Esophagus squamous epithelium (tissue), 5 donors: ENCODE data around the gene NKRF. TPM values are rescaled to one million over a fixed set of nuclear protein-coding genes. Genes with fewer than 3 reads are reported as not detected.

Source experiments
- DNase-seq: peaks from one replicate; lab custom pipeline; 2025; lab: John Stamatoyannopoulos, UW
- H3K27ac ChIP-seq, 4 donors: fragments of 200-600 bp; sonication (generic); one replicate each; pipeline ENCODE4 v1.5.1; 2016 to 2019; ENCODE audit warnings: mild to moderate bottlenecking in 1 of 4
- H3K27me3 ChIP-seq, 4 donors: fragments of 200-600 bp; sonication (generic); 1 replicate in 3 of 4; 2 replicates in 1 of 4; pipeline versions ENCODE4 v1.5.1 to v1.6.0; 2017 to 2021; ENCODE audit warnings: antibody characterized with exemption in 1 of 4
- H3K36me3 ChIP-seq, 3 donors: fragments of 200-600 bp; sonication (generic); one replicate each; pipeline ENCODE4 v1.5.1; 2016 to 2019
- H3K4me1 ChIP-seq, 3 donors: fragments of 200-600 bp; sonication (generic); one replicate each; pipeline ENCODE4 v1.5.1; 2017 to 2019
- H3K4me3 ChIP-seq, 4 donors: fragments of 200-600 bp; sonication (generic); 1 replicate in 3 of 4; 2 replicates in 1 of 4; pipeline ENCODE4 v1.5.1; 2016 to 2019; ENCODE audit warnings: mild to moderate bottlenecking in 2 of 4, moderate library complexity in 1 of 4
- H3K9me3 ChIP-seq, 3 donors: fragments of 200-600 bp; sonication (generic); one replicate each; pipeline ENCODE4 v1.5.1; 2016 to 2019
- POLR2A ChIP-seq, 4 donors: fragments of 450-650 bp; IDR thresholded peaks; one replicate each; pipeline ENCODE4 v1.6.1; 2017; ENCODE audit warnings: antibody characterized with exemption in 4 of 4, mild to moderate bottlenecking in 4 of 4, moderate library complexity in 3 of 4
- WGBS, 2 donors: methylation state at CpG; one replicate each; pipeline ENCODE4 v1.1.5; 2018; 5-methylcytosine and 5-hydroxymethylcytosine counted together
- intact Hi-C: fragments of 100-400 bp; cut with DNase I; formaldehyde crosslinking; loops from one replicate; pipeline ENCODE4 v1.15.0; 2022
- total RNA-seq, 4 donors: library from RNA; depleted of rRNA; stranded (reverse); fragments of >200 nt; gene quantifications; one replicate each; pipeline ENCODE4 v1.1.0, GENCODE V29; 2016
- TF ChIP-seq, protein P1 (sequence below), 6 experiments: fragments of 450-650 bp in 4 of 6; fragments of 200-600 bp in 2 of 6; sonication (generic) in 2 of 6; IDR thresholded peaks; one replicate each; pipeline ENCODE4 v1.5.1; 2016 to 2019; ENCODE audit warnings: antibody characterized with exemption in 6 of 6, mild to moderate bottlenecking in 4 of 6, moderate library complexity in 4 of 6
- donor health status: DM: yes; HTN: yes; CAD: no.

NKRF gene
- total RNA-seq = 1 to 10 TPM; 5.5 to 9.0 (median 7.9) TPM

DNA sequence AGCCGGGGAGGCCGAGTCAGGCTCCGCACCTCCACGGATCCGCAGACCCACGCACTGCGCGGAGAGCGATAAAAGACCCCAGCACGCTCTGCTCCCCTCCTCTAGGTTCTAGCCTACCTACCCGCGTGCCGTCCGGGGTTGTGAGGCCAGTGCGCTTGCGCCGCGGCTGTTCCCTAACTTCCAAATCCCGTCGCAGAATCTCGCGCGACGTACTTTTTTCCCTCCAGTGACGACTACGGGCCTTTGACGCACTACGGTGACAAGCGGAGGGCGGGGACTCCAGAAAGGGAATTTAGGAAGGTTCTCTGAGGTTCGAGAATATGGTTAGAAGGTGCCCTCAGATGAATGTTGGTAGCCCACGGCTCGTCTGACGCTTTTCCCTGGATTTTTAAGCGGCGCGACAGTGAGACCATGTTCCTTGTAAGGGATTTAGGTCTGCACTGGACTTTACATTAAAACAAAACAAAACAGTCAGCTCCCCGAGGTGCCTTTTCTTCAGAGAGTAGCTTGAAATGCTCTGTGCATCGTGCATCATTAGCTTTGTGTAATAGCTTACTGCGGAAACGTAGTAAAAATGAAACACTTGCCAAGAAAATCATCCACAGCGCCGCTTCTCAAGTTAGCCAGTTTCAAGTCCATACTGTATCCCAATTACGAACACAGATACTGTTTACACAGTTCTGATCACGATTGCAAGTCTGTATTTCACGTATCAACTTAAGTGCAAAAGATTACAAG lies at the start of gene NKRF:
Gene NKRF, minus strand, starts transcription at position 145 of the 738 bp plus-strand sequence.
- H3K9me3 ChIP-seq = no peaks in the 10 kb centered on the region
- H3K4me1 ChIP-seq = peaks cover 0 to 23% (median 0%) of the 10 kb centered on the region in 3 donors
- 7 to 20% methylated on average over 11 to 16 of the region's 46 CpGs for WGBS, 2 donors
- H3K27me3 ChIP-seq = no peaks in the 10 kb centered on the region
- peak; percentile 32 for DNase-seq
- H3K36me3 ChIP-seq = peaks cover 0 to under 1% (median 0%) of the 10 kb centered on the region in 3 donors
- TF ChIP-seq, protein P1, sequence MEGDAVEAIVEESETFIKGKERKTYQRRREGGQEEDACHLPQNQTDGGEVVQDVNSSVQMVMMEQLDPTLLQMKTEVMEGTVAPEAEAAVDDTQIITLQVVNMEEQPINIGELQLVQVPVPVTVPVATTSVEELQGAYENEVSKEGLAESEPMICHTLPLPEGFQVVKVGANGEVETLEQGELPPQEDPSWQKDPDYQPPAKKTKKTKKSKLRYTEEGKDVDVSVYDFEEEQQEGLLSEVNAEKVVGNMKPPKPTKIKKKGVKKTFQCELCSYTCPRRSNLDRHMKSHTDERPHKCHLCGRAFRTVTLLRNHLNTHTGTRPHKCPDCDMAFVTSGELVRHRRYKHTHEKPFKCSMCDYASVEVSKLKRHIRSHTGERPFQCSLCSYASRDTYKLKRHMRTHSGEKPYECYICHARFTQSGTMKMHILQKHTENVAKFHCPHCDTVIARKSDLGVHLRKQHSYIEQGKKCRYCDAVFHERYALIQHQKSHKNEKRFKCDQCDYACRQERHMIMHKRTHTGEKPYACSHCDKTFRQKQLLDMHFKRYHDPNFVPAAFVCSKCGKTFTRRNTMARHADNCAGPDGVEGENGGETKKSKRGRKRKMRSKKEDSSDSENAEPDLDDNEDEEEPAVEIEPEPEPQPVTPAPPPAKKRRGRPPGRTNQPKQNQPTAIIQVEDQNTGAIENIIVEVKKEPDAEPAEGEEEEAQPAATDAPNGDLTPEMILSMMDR (IDR thresholded peaks at IDR 0.05) = no peak
- TF ChIP-seq POLR2A (IDR thresholded peaks at IDR 0.05) = peak in 3 of 4 donors; percentile 42 to 87 (median 71)
- H3K27ac ChIP-seq = peak within 1 kb of the TSS; percentile 82 to 94 (median 92)
- intact Hi-C loops = no loop called here
- peak within 1 kb of the TSS; percentile 60 to 83 (median 78) for H3K4me3 ChIP-seq

DNA sequence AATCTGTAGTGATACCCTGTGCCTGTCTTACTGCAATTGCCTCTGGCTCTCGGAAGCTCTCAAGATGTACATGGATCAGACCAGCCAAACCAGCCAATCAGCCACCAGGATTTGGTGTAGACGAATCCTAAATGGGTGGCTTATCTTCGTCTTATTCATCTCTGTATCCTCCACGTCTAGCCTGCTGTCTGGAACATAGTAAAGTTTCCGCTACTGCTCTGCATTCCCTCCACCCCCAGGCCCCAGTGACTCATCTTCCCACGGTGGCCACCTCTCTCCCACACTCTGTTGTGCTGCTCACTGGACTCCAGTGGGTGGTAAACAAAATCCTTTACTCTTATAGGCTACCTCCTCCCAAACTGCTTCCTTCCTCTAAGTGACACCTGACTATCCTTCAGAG lies 48.9 kb upstream of the NKRF start:
- TF ChIP-seq, protein P1 (IDR thresholded peaks at IDR 0.05) = no peak
- TF ChIP-seq POLR2A (IDR thresholded peaks at IDR 0.05) = no peak
- DNase-seq = no peak
- 64 to 84% methylated on average over 3 to 6 of the region's 6 CpGs for WGBS, 2 donors
- intact Hi-C loops = no loop called here
- Histone ChIP-seq H3K9me3 (no peaks in the 10 kb centered on the region), H3K27ac (no peak overlapping the region), H3K4me3 (no peak overlapping the region), H3K4me1 (no peaks in the 10 kb centered on the region), H3K36me3 (peaks cover 0 to 9% (median 0%) of the 10 kb centered on the region in 3 donors), H3K27me3 (no peaks in the 10 kb centered on the region)

DNA sequence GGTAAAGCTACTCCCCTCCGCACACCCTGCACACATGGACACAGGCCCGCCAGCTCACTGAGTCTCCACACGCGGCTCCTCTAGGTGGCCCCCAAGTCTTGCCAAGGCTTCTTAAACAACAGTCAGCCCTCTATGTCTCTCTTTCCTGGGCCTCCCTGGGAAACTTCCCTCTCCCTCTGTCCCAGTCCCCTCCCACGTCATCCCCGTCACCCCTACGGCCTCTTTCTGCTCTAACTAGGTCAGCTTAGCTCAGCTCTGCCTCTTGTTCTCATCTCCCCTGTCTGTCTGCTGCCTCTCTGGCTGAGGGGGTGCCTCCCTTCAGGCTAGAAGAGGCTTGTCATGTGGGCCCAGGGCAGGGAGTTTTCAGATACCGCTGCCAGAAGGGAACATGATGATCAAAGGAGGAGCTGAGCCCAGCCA lies 47.9 kb upstream of the NKRF start:
- TF ChIP-seq, protein P1 (IDR thresholded peaks at IDR 0.05) = no peak
- no peak for TF ChIP-seq POLR2A (IDR thresholded peaks at IDR 0.05)
- WGBS, 2 donors = 64 to 80% methylated on average over 2 to 7 of the region's 8 CpGs
- intact Hi-C loops = no loop called here

DNA sequence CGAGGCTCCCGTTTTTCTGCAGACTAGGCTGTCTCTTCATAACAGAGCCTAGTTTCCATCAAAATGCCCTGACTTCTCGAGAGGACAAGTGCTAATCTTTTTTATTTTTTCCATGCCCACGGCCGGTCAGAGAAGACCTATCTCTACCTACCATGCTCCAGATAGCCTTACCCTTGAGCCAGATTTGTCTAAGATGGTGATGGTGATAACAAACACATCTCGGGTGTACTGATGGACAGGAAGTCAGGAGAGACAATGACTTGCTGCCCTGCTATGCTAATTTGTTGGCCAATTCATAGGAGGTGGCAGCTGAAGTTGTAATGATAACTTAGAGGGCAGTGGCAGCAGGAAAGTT lies 42.2 kb upstream of the NKRF start:
- H3K27ac ChIP-seq = no peak overlapping the region
- intact Hi-C loops = no loop called here
- H3K9me3 ChIP-seq = no peaks in the 10 kb centered on the region
- H3K4me1 ChIP-seq = no peaks in the 10 kb centered on the region
- H3K27me3 ChIP-seq = no peaks in the 10 kb centered on the region
- TF ChIP-seq POLR2A (IDR thresholded peaks at IDR 0.05) = no peak
- TF ChIP-seq, protein P1 (IDR thresholded peaks at IDR 0.05) = no peak
- WGBS, 2 donors = 52 to 57% methylated on average over 1 to 6 of the region's 6 CpGs
- DNase-seq = no peak
- no peak overlapping the region for H3K4me3 ChIP-seq
- H3K36me3 ChIP-seq = peaks cover 0 to 9% (median 0%) of the 10 kb centered on the region in 3 donors

More for the DNA sequence above, 47.9 kb upstream of the NKRF start:
- Histone ChIP-seq H3K4me1 (no peaks in the 10 kb centered on the region), H3K27ac (peak overlapping the region in 1 of 4 donors; percentile 6), H3K9me3 (no peaks in the 10 kb centered on the region), H3K27me3 (no peaks in the 10 kb centered on the region), H3K4me3 (no peak overlapping the region), H3K36me3 (peaks cover 0 to 9% (median 0%) of the 10 kb centered on the region in 3 donors)
- no peak for DNase-seq
